ENCODE measurements around the gene FGD2.

The FGD2 gene

GRCh38 chr6:37008484-37009465, 3.3 kb downstream of the FGD2 start:
- Histone ChIP-seq H3K27me3 (ENCODE audit: control insufficient read depth in 2 of 2, insufficient read depth in 2 of 2, low read length in 2 of 2) (no peaks in the 10 kb centered on the region), H3K9me3 (ENCODE audit: control insufficient read depth in 2 of 2, low read length in 2 of 2) (no peaks in the 10 kb centered on the region), H3K27ac (ENCODE audit: low read depth in 2 of 2, low read length in 2 of 2) (peak overlapping the region; percentile 9 to 35), H3K36me3 (ENCODE audit: control insufficient read depth in 2 of 2, insufficient read depth in 2 of 2, low read length in 2 of 2) (no peaks in the 10 kb centered on the region), H3K4me3 (ENCODE audit: low read length in 2 of 2) (no peak overlapping the region), H3K4me1 (ENCODE audit: control insufficient read depth in 2 of 2, insufficient read depth in 2 of 2, low read length in 2 of 2) (peaks cover 0 to 4% of the 10 kb centered on the region in 2 donors), H3K9ac (ENCODE audit: low read depth in 1 of 2, low read length in 2 of 2) (no peak overlapping the region)

- Histone ChIP-seq H3K36me3 (ENCODE audit: control insufficient read depth in 2 of 2, insufficient read depth in 2 of 2, low read length in 2 of 2) (no peaks in the 10 kb centered on the region), H3K4me1 (ENCODE audit: control insufficient read depth in 2 of 2, insufficient read depth in 2 of 2, low read length in 2 of 2) (peaks cover 0 to 4% of the 10 kb centered on the region in 2 donors), H3K27me3 (ENCODE audit: control insufficient read depth in 2 of 2, insufficient read depth in 2 of 2, low read length in 2 of 2) (no peaks in the 10 kb centered on the region), H3K9me3 (ENCODE audit: control insufficient read depth in 2 of 2, low read length in 2 of 2) (no peaks in the 10 kb centered on the region), H3K9ac (ENCODE audit: low read depth in 1 of 2, low read length in 2 of 2) (no peak overlapping the region), H3K27ac (ENCODE audit: low read depth in 2 of 2, low read length in 2 of 2) (no peak overlapping the region), H3K4me3 (ENCODE audit: low read length in 2 of 2) (no peak overlapping the region)
Observed at GRCh38 chr6:37010402-37010892, 5.0 kb downstream of the FGD2 start.

GRCh38 chr6:37011656-37012378, 6.4 kb downstream of the FGD2 start:
- Histone ChIP-seq H3K9ac (ENCODE audit: low read depth in 1 of 2, low read length in 2 of 2) (no peak overlapping the region), H3K27me3 (ENCODE audit: control insufficient read depth in 2 of 2, insufficient read depth in 2 of 2, low read length in 2 of 2) (no peaks in the 10 kb centered on the region), H3K4me3 (ENCODE audit: low read length in 2 of 2) (no peak overlapping the region), H3K9me3 (ENCODE audit: control insufficient read depth in 2 of 2, low read length in 2 of 2) (no peaks in the 10 kb centered on the region), H3K4me1 (ENCODE audit: control insufficient read depth in 2 of 2, insufficient read depth in 2 of 2, low read length in 2 of 2) (no peaks in the 10 kb centered on the region), H3K36me3 (ENCODE audit: control insufficient read depth in 2 of 2, insufficient read depth in 2 of 2, low read length in 2 of 2) (no peaks in the 10 kb centered on the region), H3K27ac (ENCODE audit: low read depth in 2 of 2, low read length in 2 of 2) (no peak overlapping the region)

- Histone ChIP-seq H3K27me3 (ENCODE audit: control insufficient read depth in 2 of 2, insufficient read depth in 2 of 2, low read length in 2 of 2) (no peaks in the 10 kb centered on the region), H3K27ac (ENCODE audit: low read depth in 2 of 2, low read length in 2 of 2) (no peak overlapping the region), H3K9me3 (ENCODE audit: control insufficient read depth in 2 of 2, low read length in 2 of 2) (no peaks in the 10 kb centered on the region), H3K4me3 (ENCODE audit: low read length in 2 of 2) (no peak overlapping the region), H3K36me3 (ENCODE audit: control insufficient read depth in 2 of 2, insufficient read depth in 2 of 2, low read length in 2 of 2) (no peaks in the 10 kb centered on the region), H3K9ac (ENCODE audit: low read depth in 1 of 2, low read length in 2 of 2) (no peak overlapping the region), H3K4me1 (ENCODE audit: control insufficient read depth in 2 of 2, insufficient read depth in 2 of 2, low read length in 2 of 2) (peaks cover 6 to 7% of the 10 kb centered on the region in 2 donors)
Observed at GRCh38 chr6:37013516-37014491, 8.3 kb downstream of the FGD2 start.

- Histone ChIP-seq H3K9me3 (ENCODE audit: control insufficient read depth in 2 of 2, low read length in 2 of 2) (no peaks in the 10 kb centered on the region), H3K4me3 (ENCODE audit: low read length in 2 of 2) (no peak overlapping the region), H3K9ac (ENCODE audit: low read depth in 1 of 2, low read length in 2 of 2) (no peak overlapping the region), H3K27ac (ENCODE audit: low read depth in 2 of 2, low read length in 2 of 2) (no peak overlapping the region), H3K4me1 (ENCODE audit: control insufficient read depth in 2 of 2, insufficient read depth in 2 of 2, low read length in 2 of 2) (peaks cover 9% of the 10 kb centered on the region in 2 donors), H3K36me3 (ENCODE audit: control insufficient read depth in 2 of 2, insufficient read depth in 2 of 2, low read length in 2 of 2) (no peaks in the 10 kb centered on the region), H3K27me3 (ENCODE audit: control insufficient read depth in 2 of 2, insufficient read depth in 2 of 2, low read length in 2 of 2) (no peaks in the 10 kb centered on the region)
Observed at GRCh38 chr6:37014667-37015066, 9.2 kb downstream of the FGD2 start.

GRCh38 chr6:37015532-37015931, 10.1 kb downstream of the FGD2 start:
- Histone ChIP-seq H3K36me3 (ENCODE audit: control insufficient read depth in 2 of 2, insufficient read depth in 2 of 2, low read length in 2 of 2) (no peaks in the 10 kb centered on the region), H3K9ac (ENCODE audit: low read depth in 1 of 2, low read length in 2 of 2) (no peak overlapping the region), H3K27me3 (ENCODE audit: control insufficient read depth in 2 of 2, insufficient read depth in 2 of 2, low read length in 2 of 2) (no peaks in the 10 kb centered on the region), H3K27ac (ENCODE audit: low read depth in 2 of 2, low read length in 2 of 2) (no peak overlapping the region), H3K4me3 (ENCODE audit: low read length in 2 of 2) (no peak overlapping the region), H3K4me1 (ENCODE audit: control insufficient read depth in 2 of 2, insufficient read depth in 2 of 2, low read length in 2 of 2) (peaks cover 9% of the 10 kb centered on the region in 2 donors), H3K9me3 (ENCODE audit: control insufficient read depth in 2 of 2, low read length in 2 of 2) (no peaks in the 10 kb centered on the region)

- no peaks in the 10 kb centered on the region for H3K36me3 ChIP-seq (ENCODE audit: control insufficient read depth in 2 of 2, insufficient read depth in 2 of 2, low read length in 2 of 2)
- no peaks in the 10 kb centered on the region for H3K27me3 ChIP-seq (ENCODE audit: control insufficient read depth in 2 of 2, insufficient read depth in 2 of 2, low read length in 2 of 2)
- no peak overlapping the region for H3K4me3 ChIP-seq (ENCODE audit: low read length in 2 of 2)
- no peaks in the 10 kb centered on the region for H3K9me3 ChIP-seq (ENCODE audit: control insufficient read depth in 2 of 2, low read length in 2 of 2)
- no peak overlapping the region for H3K9ac ChIP-seq (ENCODE audit: low read depth in 1 of 2, low read length in 2 of 2)
- H3K4me1 ChIP-seq (ENCODE audit: control insufficient read depth in 2 of 2, insufficient read depth in 2 of 2, low read length in 2 of 2), result peaks cover 9 to 12% of the 10 kb centered on the region in 2 donors
- no peak overlapping the region for H3K27ac ChIP-seq (ENCODE audit: low read depth in 2 of 2, low read length in 2 of 2)
Observed at GRCh38 chr6:37016995-37017394, 11.5 kb downstream of the FGD2 start.

GRCh38 chr6:37017606-37018197, 12.2 kb downstream of the FGD2 start:
- Histone ChIP-seq H3K27ac (ENCODE audit: low read depth in 2 of 2, low read length in 2 of 2) (no peak overlapping the region), H3K4me3 (ENCODE audit: low read length in 2 of 2) (no peak overlapping the region), H3K9me3 (ENCODE audit: control insufficient read depth in 2 of 2, low read length in 2 of 2) (no peaks in the 10 kb centered on the region), H3K36me3 (ENCODE audit: control insufficient read depth in 2 of 2, insufficient read depth in 2 of 2, low read length in 2 of 2) (no peaks in the 10 kb centered on the region), H3K4me1 (ENCODE audit: control insufficient read depth in 2 of 2, insufficient read depth in 2 of 2, low read length in 2 of 2) (peaks cover 9 to 13% of the 10 kb centered on the region in 2 donors), H3K27me3 (ENCODE audit: control insufficient read depth in 2 of 2, insufficient read depth in 2 of 2, low read length in 2 of 2) (no peaks in the 10 kb centered on the region), H3K9ac (ENCODE audit: low read depth in 1 of 2, low read length in 2 of 2) (no peak overlapping the region)
